CD4-positive, alpha-beta T cell (primary cell): ENCODE measurements around the gene MATN1. TPM values are rescaled to one million over a fixed set of nuclear protein-coding genes. Genes with fewer than 3 reads are reported as not detected.

Experiments
- ATAC-seq: fragments of 200-7000 bp; cut with Tn5 transposase; one replicate; pipeline ENCODE4 v1.10.0; 2022; ENCODE audit warnings: mild to moderate bottlenecking; ENCODE audit not compliant: poor library complexity
- CTCF ChIA-PET: fragments of 350-600 bp; sonication (Branson Sonifier 250); formaldehyde crosslinking; loops from one replicate; lab custom pipeline; 2021; ENCODE audit warnings: antibody characterized with exemption, inconsistent platforms; lab: Charles Lee
- POLR2A ChIA-PET: fragments of 350-600 bp; sonication (Branson Sonifier 250); formaldehyde crosslinking; loops from one replicate; lab custom pipeline; 2021; ENCODE audit warnings: antibody characterized with exemption, inconsistent platforms; lab: Charles Lee
- DNase-seq, 14 experiments: peaks; one replicate each; pipeline ENCODE4 v3.0.0-alpha.2; 2013 to 2020; ENCODE audit warnings: mixed read lengths in 2 of 14
- H3K27ac ChIP-seq, 2 donors: one replicate each; pipeline versions ENCODE4 v1.5.1 to v1.7.0; 2013; ENCODE audit warnings: low read length in 2 of 2, low read depth in 1 of 2, mild to moderate bottlenecking in 1 of 2
- H3K27me3 ChIP-seq, 2 experiments: 1 replicate in 1 of 2; 2 replicates in 1 of 2; pipeline versions ENCODE4 v1.6.1 to v1.7.0; 2013; ENCODE audit warnings: low read length in 2 of 2, control low read depth in 1 of 2, mild to moderate bottlenecking in 1 of 2, moderate library complexity in 1 of 2; ENCODE audit not compliant: insufficient read depth in 2 of 2, control insufficient read depth in 1 of 2
- H3K36me3 ChIP-seq: one replicate; pipeline ENCODE4 v1.6.1; 2013; ENCODE audit warnings: low read length, control low read depth; ENCODE audit not compliant: insufficient read depth
- H3K4me1 ChIP-seq: one replicate; pipeline ENCODE4 v1.6.1; 2013; ENCODE audit warnings: low read length, control low read depth; ENCODE audit not compliant: insufficient read depth
- H3K4me3 ChIP-seq: one replicate; pipeline ENCODE4 v1.5.1; 2013; ENCODE audit warnings: mild to moderate bottlenecking, low read length, moderate library complexity
- H3K9me3 ChIP-seq, 2 experiments: 1 replicate in 1 of 2; 2 replicates in 1 of 2; pipeline versions ENCODE4 v1.6.1 to v1.7.0; 2013; ENCODE audit warnings: low read length in 2 of 2, mild to moderate bottlenecking in 2 of 2, control low read depth in 1 of 2, moderate library complexity in 1 of 2; ENCODE audit not compliant: control insufficient read depth in 1 of 2, insufficient read depth in 1 of 2
- H3K27ac Mint-ChIP-seq: one replicate; pipeline ENCODE4 v1.8.0; 2020; ENCODE audit warnings: mixed read lengths
- H3K27me3 Mint-ChIP-seq: one replicate; pipeline ENCODE4 v1.8.0; 2021; ENCODE audit warnings: mixed read lengths
- H3K36me3 Mint-ChIP-seq: one replicate; pipeline ENCODE4 v1.8.0; 2021; ENCODE audit warnings: low read depth, mixed read lengths
- H3K4me1 Mint-ChIP-seq: one replicate; pipeline ENCODE4 v1.8.0; 2021; ENCODE audit warnings: low read depth, mixed read lengths
- H3K4me3 Mint-ChIP-seq: one replicate; pipeline ENCODE4 v1.8.0; 2020; ENCODE audit warnings: mild to moderate bottlenecking, mixed read lengths
- H3K9me3 Mint-ChIP-seq: one replicate; pipeline ENCODE4 v1.8.0; 2020; ENCODE audit warnings: mixed read lengths
- intact Hi-C, 2 experiments: fragments of 100-400 bp; cut with DNase I in 1 of 2; cut with micrococcal nuclease in 1 of 2; formaldehyde crosslinking; loops; one replicate each; pipeline versions ENCODE4 v1.15.1 to v1.9.0; 2023 to 2025; cut with DNase I, micrococcal nuclease
- total RNA-seq, 174 experiments: library from RNA in 2 of 174; stranded (reverse) in 2 of 174; gene quantifications; one replicate each; pipeline ENCODE4 v1.2.3 and lab custom pipeline; 2021 to 2026
- TF ChIP-seq, protein P1 (sequence below): fragments of 200-600 bp; IDR thresholded peaks from one replicate; pipeline ENCODE4 v1.8.0; 2022; ENCODE audit warnings: antibody characterized with exemption, mild to moderate bottlenecking

MATN1 gene
- total RNA-seq, 2 experiments from 2014 or later: 2.5 to 2.7 TPM

DNA sequence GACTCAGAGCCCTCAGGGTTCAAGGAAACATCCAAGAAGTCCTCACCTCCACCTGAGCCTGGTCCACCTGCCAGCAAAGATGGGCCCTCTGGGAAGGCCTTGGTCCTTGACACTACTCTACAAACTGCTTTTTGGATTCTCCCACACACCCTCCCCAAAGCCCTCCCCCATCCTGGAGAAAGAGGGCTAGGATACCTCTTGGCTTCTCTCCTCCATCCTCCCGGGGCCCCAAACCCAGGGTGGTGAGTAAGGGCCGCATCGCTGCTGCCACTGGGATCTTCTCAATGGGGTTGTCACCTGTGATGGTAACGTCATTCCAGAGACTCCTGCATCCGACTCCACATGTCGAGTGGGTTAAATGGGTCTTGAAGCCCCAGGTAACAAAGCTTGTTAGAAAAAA lies 26.6 kb downstream of the MATN1 start:
- H3K4me3 Mint-ChIP-seq: no peak overlapping the region
- CTCF ChIA-PET: no interaction called here

DNA sequence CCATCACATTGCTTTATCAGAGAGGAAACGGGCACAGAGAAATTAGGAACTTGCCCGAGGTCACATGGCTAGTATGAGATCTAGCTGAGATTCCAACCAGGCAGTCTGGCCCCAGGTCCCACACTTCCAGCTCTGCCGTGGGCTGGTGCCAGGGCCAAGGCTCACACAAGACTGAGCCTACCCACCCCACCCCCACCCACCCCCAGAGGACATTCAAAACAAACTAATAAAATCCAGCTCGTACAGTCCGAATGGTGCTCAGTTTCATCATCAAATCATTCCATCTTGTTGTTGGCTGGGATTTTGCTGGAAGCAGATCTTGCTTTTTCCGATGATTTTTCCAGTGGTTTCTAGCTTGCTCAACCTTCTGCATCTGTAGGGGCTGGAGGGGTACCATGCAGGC lies 27.9 kb downstream of the MATN1 start:
- Mint-ChIP-seq H3K4me1 (no peaks in the 10 kb centered on the region), H3K27me3 (no peaks in the 10 kb centered on the region), H3K9me3 (no peaks in the 10 kb centered on the region), H3K36me3 (no peaks in the 10 kb centered on the region), H3K4me3 (no peak overlapping the region), H3K27ac (no peak overlapping the region)
- ChIA-PET CTCF (no interaction called here), POLR2A (no interaction called here)
- no peaks in the 10 kb centered on the region for H3K36me3 ChIP-seq
- ATAC-seq (no peak), DNase-seq (no peak)
- H3K9me3 ChIP-seq: no peaks in the 10 kb centered on the region
- TF ChIP-seq, protein P1, sequence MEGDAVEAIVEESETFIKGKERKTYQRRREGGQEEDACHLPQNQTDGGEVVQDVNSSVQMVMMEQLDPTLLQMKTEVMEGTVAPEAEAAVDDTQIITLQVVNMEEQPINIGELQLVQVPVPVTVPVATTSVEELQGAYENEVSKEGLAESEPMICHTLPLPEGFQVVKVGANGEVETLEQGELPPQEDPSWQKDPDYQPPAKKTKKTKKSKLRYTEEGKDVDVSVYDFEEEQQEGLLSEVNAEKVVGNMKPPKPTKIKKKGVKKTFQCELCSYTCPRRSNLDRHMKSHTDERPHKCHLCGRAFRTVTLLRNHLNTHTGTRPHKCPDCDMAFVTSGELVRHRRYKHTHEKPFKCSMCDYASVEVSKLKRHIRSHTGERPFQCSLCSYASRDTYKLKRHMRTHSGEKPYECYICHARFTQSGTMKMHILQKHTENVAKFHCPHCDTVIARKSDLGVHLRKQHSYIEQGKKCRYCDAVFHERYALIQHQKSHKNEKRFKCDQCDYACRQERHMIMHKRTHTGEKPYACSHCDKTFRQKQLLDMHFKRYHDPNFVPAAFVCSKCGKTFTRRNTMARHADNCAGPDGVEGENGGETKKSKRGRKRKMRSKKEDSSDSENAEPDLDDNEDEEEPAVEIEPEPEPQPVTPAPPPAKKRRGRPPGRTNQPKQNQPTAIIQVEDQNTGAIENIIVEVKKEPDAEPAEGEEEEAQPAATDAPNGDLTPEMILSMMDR: no peak
- no peaks in the 10 kb centered on the region for H3K27me3 ChIP-seq
- no peaks in the 10 kb centered on the region for H3K4me1 ChIP-seq
- no peak overlapping the region for H3K27ac ChIP-seq
- intact Hi-C loops: no loop called here
- H3K4me3 ChIP-seq: no peak overlapping the region

More for the DNA sequence above, 26.6 kb downstream of the MATN1 start:
- Histone ChIP-seq H3K4me1 (no peaks in the 10 kb centered on the region), H3K36me3 (no peaks in the 10 kb centered on the region), H3K4me3 (no peak overlapping the region), H3K27me3 (no peaks in the 10 kb centered on the region), H3K9me3 (no peaks in the 10 kb centered on the region), H3K27ac (no peak overlapping the region)
- Mint-ChIP-seq H3K36me3 (no peaks in the 10 kb centered on the region), H3K9me3 (no peaks in the 10 kb centered on the region), H3K27ac (no peak overlapping the region), H3K4me1 (no peaks in the 10 kb centered on the region), H3K27me3 (no peaks in the 10 kb centered on the region)
- ATAC-seq (no peak), DNase-seq (no peak)
- intact Hi-C loops: no loop called here
- POLR2A ChIA-PET: no interaction called here
- TF ChIP-seq, protein P1: no peak

DNA sequence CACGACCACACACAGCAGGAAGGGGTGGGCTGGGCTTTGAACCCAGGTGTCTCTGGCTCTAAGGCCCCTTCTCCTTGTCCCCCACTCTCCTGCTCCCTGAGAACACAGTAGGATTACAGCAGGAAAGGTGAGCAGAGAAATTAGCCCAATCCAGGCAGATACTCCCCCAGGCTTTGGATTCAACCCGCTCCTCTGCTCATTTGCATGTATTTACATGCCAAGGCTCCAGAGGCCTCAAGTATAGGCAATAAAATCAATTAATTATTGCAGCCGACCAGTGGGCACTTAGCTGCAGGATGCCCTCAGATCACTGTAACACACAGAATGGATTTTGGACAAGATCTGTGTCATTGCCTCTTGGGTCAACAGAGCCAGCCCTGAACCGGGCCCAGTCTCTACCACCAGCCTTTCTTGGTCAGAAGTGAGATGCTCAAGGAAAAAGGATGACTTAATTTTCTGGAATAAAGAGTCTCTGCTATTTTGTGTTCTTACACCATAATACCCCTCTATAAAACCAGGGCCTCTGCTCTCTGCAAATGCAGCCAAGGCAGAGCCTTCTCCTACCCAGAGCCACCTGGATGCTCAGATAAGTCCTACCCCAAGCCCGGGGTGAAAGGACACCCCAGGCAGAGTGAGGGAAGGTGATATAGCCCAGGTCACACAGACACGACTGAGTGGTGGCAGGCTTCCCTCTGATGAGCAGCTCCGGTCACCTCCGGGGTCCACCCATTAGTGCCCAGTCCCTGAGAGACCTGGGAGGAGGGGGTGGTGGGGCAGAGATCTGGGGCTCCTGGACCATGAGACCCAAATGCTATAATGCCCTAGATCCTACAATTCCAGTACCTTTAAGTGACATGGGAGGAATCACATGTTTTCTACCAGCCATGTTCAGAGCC lies 28.9 kb downstream of the MATN1 start:
- ChIA-PET CTCF (no interaction called here), POLR2A (no interaction called here)
- Mint-ChIP-seq H3K4me3 (no peak overlapping the region), H3K9me3 (no peaks in the 10 kb centered on the region), H3K27me3 (peaks cover 5% of the 10 kb centered on the region), H3K4me1 (no peaks in the 10 kb centered on the region), H3K36me3 (no peaks in the 10 kb centered on the region), H3K27ac (no peak overlapping the region)
- Histone ChIP-seq H3K27me3 (peaks cover 0 to 1% of the 10 kb centered on the region in 2 experiments), H3K9me3 (no peaks in the 10 kb centered on the region), H3K4me1 (no peaks in the 10 kb centered on the region), H3K4me3 (no peak overlapping the region), H3K36me3 (no peaks in the 10 kb centered on the region), H3K27ac (no peak overlapping the region)
- DNase-seq (no peak), ATAC-seq (no peak)
- TF ChIP-seq, protein P1: no peak
- intact Hi-C loops: no loop called here
